ENCODE data around the gene SORD. TPM values are rescaled to one million over a fixed set of nuclear protein-coding genes. Genes with fewer than 3 reads are reported as not detected.

Gene SORD
- total RNA-seq, 4 donors from 2014 or later, result 24.4 to 78.6 (median 48.7) TPM

GRCh38 chr15:45116482-45117307, 93.7 kb downstream of the SORD start:
- H3K9me3 ChIP-seq, result no peaks in the 10 kb centered on the region
- H3K27ac ChIP-seq, result no peak overlapping the region
- no peak overlapping the region for H3K4me3 ChIP-seq
- 7% methylated on average over 21 of the region's 65 CpGs for WGBS
- no peak for TF ChIP-seq POLR2A (IDR thresholded peaks at IDR 0.05)
- TF ChIP-seq, protein P1, sequence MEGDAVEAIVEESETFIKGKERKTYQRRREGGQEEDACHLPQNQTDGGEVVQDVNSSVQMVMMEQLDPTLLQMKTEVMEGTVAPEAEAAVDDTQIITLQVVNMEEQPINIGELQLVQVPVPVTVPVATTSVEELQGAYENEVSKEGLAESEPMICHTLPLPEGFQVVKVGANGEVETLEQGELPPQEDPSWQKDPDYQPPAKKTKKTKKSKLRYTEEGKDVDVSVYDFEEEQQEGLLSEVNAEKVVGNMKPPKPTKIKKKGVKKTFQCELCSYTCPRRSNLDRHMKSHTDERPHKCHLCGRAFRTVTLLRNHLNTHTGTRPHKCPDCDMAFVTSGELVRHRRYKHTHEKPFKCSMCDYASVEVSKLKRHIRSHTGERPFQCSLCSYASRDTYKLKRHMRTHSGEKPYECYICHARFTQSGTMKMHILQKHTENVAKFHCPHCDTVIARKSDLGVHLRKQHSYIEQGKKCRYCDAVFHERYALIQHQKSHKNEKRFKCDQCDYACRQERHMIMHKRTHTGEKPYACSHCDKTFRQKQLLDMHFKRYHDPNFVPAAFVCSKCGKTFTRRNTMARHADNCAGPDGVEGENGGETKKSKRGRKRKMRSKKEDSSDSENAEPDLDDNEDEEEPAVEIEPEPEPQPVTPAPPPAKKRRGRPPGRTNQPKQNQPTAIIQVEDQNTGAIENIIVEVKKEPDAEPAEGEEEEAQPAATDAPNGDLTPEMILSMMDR (IDR thresholded peaks at IDR 0.05), result no peak
- no peak for TF ChIP-seq POLR2AphosphoS5 (IDR thresholded peaks at IDR 0.05)
- TF ChIP-seq EP300 (IDR thresholded peaks at IDR 0.05), result no peak
- DNase-seq (ENCODE audit: low spot score in 2 of 2), result no peak
- H3K27me3 ChIP-seq, result peaks cover 69% of the 10 kb centered on the region
- peaks cover 48% of the 10 kb centered on the region for H3K4me1 ChIP-seq
- H3K36me3 ChIP-seq, result no peaks in the 10 kb centered on the region

DNA sequence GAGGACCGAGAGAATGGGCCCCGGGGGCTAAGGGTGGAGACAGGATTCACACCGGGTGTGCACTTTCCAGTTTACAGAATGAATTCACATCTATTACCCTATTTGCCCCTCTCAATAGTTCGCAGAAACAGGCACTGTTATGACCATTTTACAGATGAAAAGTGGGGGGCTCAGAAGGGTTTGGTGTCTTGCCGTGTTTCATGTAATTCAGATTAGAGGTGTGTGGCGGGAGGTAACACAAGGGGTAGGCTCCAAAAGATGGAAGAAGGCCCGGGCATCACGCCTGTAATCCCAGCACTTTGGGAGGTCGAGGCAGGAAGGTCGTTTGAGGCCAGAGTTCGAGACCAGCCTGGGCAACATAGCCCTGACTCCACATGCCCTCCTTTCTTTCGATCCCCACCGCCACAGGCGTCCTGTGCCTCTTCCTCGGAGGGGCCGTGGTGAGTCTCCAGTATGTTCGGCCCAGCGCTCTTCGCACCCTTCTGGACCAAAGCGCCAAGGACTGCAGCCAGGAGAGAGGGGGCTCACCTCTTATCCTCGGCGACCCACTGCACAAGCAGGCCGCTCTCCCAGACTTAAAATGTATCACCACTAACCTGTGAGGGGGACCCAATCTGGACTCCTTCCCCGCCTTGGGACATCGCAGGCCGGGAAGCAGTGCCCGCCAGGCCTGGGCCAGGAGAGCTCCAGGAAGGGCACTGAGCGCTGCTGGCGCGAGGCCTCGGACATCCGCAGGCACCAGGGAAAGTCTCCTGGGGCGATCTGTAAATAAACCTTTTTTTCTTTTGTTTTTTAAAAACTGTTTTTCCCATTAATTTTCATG, 94.5 kb downstream of the SORD start:
- no peak overlapping the region for H3K27ac ChIP-seq
- no peaks in the 10 kb centered on the region for H3K9me3 ChIP-seq
- WGBS, result 37% methylated on average over 32 of the region's 33 CpGs
- peaks cover 60% of the 10 kb centered on the region for H3K27me3 ChIP-seq
- H3K4me1 ChIP-seq, result peaks cover 40% of the 10 kb centered on the region
- no peak for DNase-seq (ENCODE audit: low spot score in 2 of 2)
- peak overlapping the region; percentile 13 for H3K4me3 ChIP-seq
- no peaks in the 10 kb centered on the region for H3K36me3 ChIP-seq
- TF ChIP-seq POLR2AphosphoS5 (IDR thresholded peaks at IDR 0.05) (no peak), POLR2A (IDR thresholded peaks at IDR 0.05) (no peak), EP300 (IDR thresholded peaks at IDR 0.05) (no peak)
- TF ChIP-seq, protein P1 (IDR thresholded peaks at IDR 0.05), result no peak

GRCh38 chr15:45118131-45118588, 95.2 kb downstream of the SORD start:
- Histone ChIP-seq H3K9me3 (no peaks in the 10 kb centered on the region), H3K27me3 (peaks cover 54% of the 10 kb centered on the region), H3K36me3 (no peaks in the 10 kb centered on the region), H3K4me1 (peaks cover 33% of the 10 kb centered on the region), H3K4me3 (peak overlapping the region; percentile 13), H3K27ac (no peak overlapping the region)
- under 1% methylated on average over 14 of the region's 14 CpGs for WGBS
- TF ChIP-seq, protein P1 (IDR thresholded peaks at IDR 0.05), result peak; percentile 67 to 99
- no peak for TF ChIP-seq POLR2AphosphoS5 (IDR thresholded peaks at IDR 0.05)
- no peak for TF ChIP-seq EP300 (IDR thresholded peaks at IDR 0.05)
- DNase-seq (ENCODE audit: low spot score in 2 of 2), result peak; percentile 87 to 88

GRCh38 chr15:45118996-45119395, 96.0 kb downstream of the SORD start:
- peaks cover 30% of the 10 kb centered on the region for H3K4me1 ChIP-seq
- H3K27ac ChIP-seq, result no peak overlapping the region
- peaks cover 46% of the 10 kb centered on the region for H3K27me3 ChIP-seq

More at GRCh38 chr15:45118996-45119395, 96.0 kb downstream of the SORD start:
- WGBS, result 81% methylated on average over 2 of the region's 5 CpGs
- no peaks in the 10 kb centered on the region for H3K9me3 ChIP-seq
- TF ChIP-seq POLR2A (IDR thresholded peaks at IDR 0.05), result no peak
- no peak for TF ChIP-seq EP300 (IDR thresholded peaks at IDR 0.05)
- no peak for TF ChIP-seq POLR2AphosphoS5 (IDR thresholded peaks at IDR 0.05)
- TF ChIP-seq, protein P1 (IDR thresholded peaks at IDR 0.05), result no peak
- H3K4me3 ChIP-seq, result no peak overlapping the region
- DNase-seq (ENCODE audit: low spot score in 2 of 2), result no peak
- H3K36me3 ChIP-seq, result no peaks in the 10 kb centered on the region

Measured in suprapubic skin (tissue), 4 donors.